Skeletal muscle satellite cell (primary cell): ENCODE results near the gene SFMBT2.

ENCODE experiments used
- H3K27me3 ChIP-seq: 2 replicates; pipeline ENCODE4 v1.7.0; 2013; ENCODE audit warnings: low read length; ENCODE audit not compliant: control insufficient read depth, insufficient read depth
- H3K36me3 ChIP-seq: 2 replicates; pipeline ENCODE4 v1.7.0; 2013; ENCODE audit warnings: mild to moderate bottlenecking, control low read depth, low read length; ENCODE audit not compliant: insufficient read depth
- H3K4me1 ChIP-seq: 2 replicates; pipeline ENCODE4 v1.7.0; 2013; ENCODE audit warnings: low read length; ENCODE audit not compliant: control insufficient read depth, insufficient read depth
- H3K4me2 ChIP-seq: 2 replicates; pipeline ENCODE4 v1.7.0; 2013; ENCODE audit warnings: mild to moderate bottlenecking, low read length
- H3K4me3 ChIP-seq: 2 replicates; pipeline ENCODE4 v1.7.0; 2013; ENCODE audit warnings: low read length
- H3K9ac ChIP-seq: 2 replicates; pipeline ENCODE4 v1.7.0; 2013; ENCODE audit warnings: mild to moderate bottlenecking, low read depth, low read length, moderate library complexity
- H3K9me3 ChIP-seq: replicated peaks from 2 replicates; pipeline ENCODE4 v1.7.0; 2013; ENCODE audit warnings: mild to moderate bottlenecking, control low read depth, low read length

The SFMBT2 gene

DNA sequence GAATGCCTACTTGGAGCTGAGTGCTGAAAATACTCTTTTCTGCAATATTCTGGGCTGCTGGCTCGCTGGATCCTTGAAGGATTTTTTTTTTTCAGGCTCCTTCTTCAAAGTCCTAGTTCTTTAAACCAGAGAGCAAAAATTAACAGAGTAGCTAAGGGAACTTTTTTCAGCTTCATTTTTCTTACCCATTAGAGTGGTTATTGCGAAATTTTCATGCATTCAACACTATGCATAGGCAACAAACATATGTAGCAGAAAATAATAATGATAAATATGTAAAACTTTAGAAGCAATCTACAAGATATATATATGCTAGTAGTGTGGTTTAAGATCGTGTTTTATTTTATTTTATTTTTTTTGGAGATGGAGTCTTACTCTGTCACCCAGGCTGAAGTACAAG, 264.6 kb downstream of the SFMBT2 start:
- no peaks in the 10 kb centered on the region for H3K4me1 ChIP-seq
- H3K36me3 ChIP-seq = no peaks in the 10 kb centered on the region
- H3K4me2 ChIP-seq = no peak overlapping the region
- H3K27me3 ChIP-seq = peaks cover 7% of the 10 kb centered on the region
- no peak overlapping the region for H3K4me3 ChIP-seq
- H3K9me3 ChIP-seq = no peaks in the 10 kb centered on the region
- H3K9ac ChIP-seq = no peak overlapping the region

DNA sequence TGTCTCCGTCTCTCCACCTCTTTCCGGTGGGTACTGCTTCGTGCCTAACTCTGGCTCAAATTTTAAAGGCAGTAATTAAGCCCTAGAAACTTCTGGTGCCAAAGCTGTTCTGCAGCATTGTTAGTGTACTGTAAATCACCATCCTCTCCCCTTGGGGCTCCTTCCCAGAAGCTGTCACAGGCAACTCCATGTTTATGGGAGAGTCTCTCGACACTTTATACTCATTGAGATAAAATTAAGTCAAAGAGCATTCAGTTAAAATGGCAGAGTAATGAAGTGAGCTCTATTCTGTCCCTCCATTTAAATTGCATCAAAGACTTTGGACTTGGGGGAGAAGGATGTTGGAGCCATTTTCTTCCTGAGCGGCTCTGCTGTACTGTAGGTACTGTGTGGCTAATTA, 274.8 kb downstream of the SFMBT2 start:
- Histone ChIP-seq H3K9me3 (no peaks in the 10 kb centered on the region), H3K4me2 (no peak overlapping the region), H3K27me3 (peaks cover 5% of the 10 kb centered on the region), H3K36me3 (no peaks in the 10 kb centered on the region), H3K9ac (no peak overlapping the region), H3K4me1 (no peaks in the 10 kb centered on the region), H3K4me3 (no peak overlapping the region)

DNA sequence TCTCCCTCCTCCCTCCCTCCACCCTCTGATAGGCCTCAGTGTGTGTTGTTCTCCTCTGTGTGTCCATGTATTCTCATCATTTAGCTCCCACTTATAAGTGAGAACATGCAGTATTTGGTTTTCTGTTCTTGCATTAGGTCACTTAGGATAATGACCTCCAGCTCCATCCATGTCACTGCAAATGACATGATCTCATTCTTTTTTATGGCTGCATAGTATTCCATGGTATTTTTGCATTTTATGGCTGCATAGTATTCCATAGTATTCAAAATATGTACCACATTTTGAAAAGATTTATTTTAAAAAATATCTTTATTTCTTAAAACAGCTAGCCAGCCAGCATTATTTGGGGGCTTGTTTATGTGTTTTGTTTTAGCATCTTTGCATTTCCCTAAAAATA, 275.6 kb downstream of the SFMBT2 start:
- Histone ChIP-seq H3K4me2 (no peak overlapping the region), H3K9ac (no peak overlapping the region), H3K27me3 (peaks cover 5% of the 10 kb centered on the region), H3K36me3 (no peaks in the 10 kb centered on the region), H3K4me1 (no peaks in the 10 kb centered on the region), H3K9me3 (no peaks in the 10 kb centered on the region), H3K4me3 (no peak overlapping the region)

DNA sequence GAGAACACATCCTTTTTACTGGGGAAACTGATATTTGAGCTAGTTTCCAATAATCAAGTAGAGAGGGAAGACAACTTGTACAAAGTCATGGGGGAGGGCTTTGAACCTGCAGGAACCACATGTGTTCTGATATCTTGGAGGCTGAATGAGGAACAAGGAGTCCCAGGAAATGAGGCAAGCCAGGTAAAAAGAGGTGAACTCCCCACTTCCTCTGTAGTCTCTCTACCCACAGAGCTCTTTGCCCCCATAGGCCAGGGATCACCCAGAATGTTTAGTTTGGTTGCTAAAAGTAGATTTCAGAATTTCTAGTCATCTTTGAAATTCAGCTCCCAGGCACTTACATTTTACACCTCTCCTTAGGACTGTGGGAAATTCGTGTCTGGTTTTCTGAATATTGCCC, 276.4 kb downstream of the SFMBT2 start:
- no peak overlapping the region for H3K4me3 ChIP-seq

DNA sequence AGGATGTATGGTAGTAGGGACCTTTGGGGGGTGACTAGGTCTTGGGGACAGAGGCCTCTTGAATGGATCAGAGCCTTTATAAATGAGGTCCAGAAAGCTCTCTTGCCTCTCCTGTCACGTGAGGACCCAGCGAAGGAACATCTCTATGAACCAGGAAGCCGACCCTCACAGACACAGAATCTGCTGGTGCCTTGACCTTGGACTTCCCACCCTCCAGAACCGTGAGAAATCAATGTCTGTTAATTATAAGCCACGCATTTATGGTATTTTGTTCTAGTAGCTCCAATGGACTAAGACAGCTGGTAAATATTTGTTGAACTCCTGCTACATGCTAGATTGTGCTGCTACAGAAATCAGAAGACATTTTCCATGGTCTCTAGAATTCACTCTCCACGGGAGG, 276.9 kb downstream of the SFMBT2 start:
- H3K27me3 ChIP-seq = peaks cover 5% of the 10 kb centered on the region
- no peaks in the 10 kb centered on the region for H3K4me1 ChIP-seq
- no peak overlapping the region for H3K4me3 ChIP-seq
- no peak overlapping the region for H3K9ac ChIP-seq
- no peaks in the 10 kb centered on the region for H3K9me3 ChIP-seq
- no peak overlapping the region for H3K4me2 ChIP-seq
- H3K36me3 ChIP-seq = no peaks in the 10 kb centered on the region

More for the DNA sequence above, 276.4 kb downstream of the SFMBT2 start:
- H3K4me2 ChIP-seq = no peak overlapping the region
- H3K4me1 ChIP-seq = no peaks in the 10 kb centered on the region
- H3K9me3 ChIP-seq = no peaks in the 10 kb centered on the region
- H3K27me3 ChIP-seq = peaks cover 5% of the 10 kb centered on the region
- no peak overlapping the region for H3K9ac ChIP-seq
- H3K36me3 ChIP-seq = no peaks in the 10 kb centered on the region

DNA sequence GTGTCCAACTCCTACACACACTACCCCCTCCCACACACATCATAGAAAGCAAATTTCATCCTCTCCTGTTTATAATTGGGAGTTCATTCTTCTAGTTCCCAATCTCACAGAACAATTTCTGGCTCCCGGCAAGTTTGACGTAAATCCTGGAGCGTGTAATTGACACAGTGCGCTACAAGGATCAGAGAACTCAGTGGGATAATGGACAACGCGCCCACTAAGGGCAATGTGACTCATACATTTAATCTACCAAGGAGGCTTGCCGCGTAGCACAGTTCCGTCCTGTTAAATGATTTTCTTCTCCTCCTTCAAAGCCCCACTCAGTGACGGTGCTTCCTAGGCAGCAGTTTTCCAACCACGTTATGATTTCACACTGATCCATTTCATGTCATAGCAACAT, 277.6 kb downstream of the SFMBT2 start:
- H3K4me3 ChIP-seq = no peak overlapping the region
- H3K4me1 ChIP-seq = no peaks in the 10 kb centered on the region
- H3K36me3 ChIP-seq = no peaks in the 10 kb centered on the region
- H3K9ac ChIP-seq = no peak overlapping the region
- H3K4me2 ChIP-seq = no peak overlapping the region
- H3K9me3 ChIP-seq = no peaks in the 10 kb centered on the region
- peaks cover 5% of the 10 kb centered on the region for H3K27me3 ChIP-seq

DNA sequence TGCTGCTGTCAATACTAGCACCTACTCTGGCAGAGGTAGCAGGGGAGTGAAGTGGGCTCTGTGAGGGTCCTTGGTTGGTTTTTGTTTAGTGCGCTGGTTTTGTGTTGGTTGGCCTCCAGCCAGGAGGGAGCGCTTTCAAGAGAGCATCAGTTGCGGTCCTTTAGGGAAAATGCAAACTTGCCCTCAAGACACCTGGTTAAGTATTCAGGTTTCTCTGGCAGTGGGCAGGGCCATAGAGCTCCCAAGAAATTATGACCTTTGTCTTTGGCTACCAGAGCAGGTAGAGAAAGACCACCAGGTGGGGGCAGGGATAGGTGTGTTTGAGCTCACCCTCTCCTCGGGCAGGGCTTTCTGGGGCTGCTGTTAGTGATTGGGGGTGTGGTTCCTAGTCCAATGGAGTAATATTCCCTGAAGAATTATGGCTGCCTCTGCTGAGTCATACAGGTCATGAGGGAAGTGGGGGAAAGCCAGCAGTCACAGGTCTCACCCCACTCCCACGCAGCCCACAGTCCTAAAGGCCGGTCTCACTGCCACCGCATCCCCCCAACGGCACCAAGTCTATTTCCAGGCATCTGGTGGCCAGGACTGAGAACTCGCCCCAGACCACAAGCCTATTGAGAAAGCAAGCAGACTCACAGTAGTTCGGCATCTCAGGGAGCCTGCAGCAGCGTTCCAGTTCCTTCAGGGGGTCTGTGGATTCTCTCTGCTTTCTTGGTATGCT, 280.5 kb downstream of the SFMBT2 start:
- H3K9ac ChIP-seq = no peak overlapping the region
- H3K4me3 ChIP-seq = no peak overlapping the region
- peaks cover 17% of the 10 kb centered on the region for H3K27me3 ChIP-seq

DNA sequence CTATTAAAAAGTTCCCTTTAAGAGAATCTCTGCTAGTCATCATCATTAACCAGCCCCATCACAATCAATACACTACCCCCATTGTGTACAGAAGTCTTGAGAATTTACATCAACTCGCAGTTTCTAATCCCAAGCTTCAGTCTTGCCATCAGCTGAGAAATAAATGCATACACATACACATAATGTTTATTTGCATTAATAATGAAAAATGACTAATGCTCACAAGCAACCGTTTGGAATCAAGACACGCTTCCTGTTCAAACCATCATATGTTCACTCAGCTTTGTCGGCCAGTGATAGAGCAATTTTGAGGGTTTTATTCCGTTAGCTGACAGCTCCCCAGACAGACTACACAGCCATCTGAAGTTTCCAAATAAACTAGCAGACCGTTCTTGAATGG, 287.1 kb downstream of the SFMBT2 start:
- Histone ChIP-seq H3K4me1 (no peaks in the 10 kb centered on the region), H3K4me2 (no peak overlapping the region), H3K27me3 (peaks cover 36% of the 10 kb centered on the region), H3K36me3 (no peaks in the 10 kb centered on the region), H3K9ac (no peak overlapping the region), H3K9me3 (no peaks in the 10 kb centered on the region), H3K4me3 (no peak overlapping the region)

More for the DNA sequence above, 280.5 kb downstream of the SFMBT2 start:
- Histone ChIP-seq H3K36me3 (no peaks in the 10 kb centered on the region), H3K9me3 (no peaks in the 10 kb centered on the region), H3K4me2 (no peak overlapping the region), H3K4me1 (no peaks in the 10 kb centered on the region)

DNA sequence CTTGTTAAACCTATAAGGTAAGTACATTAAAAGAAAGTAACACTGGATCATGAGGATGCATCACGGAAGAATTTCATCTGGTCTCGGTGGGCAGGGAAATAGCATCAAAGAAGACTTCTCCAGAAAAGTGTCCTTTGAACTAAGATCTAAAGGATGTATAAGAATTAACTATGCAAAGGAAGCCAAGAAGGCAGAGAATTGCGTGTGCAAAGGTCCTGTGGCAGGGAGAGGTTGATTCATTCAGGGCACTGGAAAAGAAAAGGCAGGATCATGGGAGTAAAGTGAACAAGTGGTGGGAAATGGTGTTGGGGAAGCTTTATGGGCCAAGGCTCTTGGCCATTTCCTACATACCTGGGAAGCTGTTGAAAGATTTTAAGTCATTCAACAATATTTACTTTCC, 288.3 kb downstream of the SFMBT2 start:
- H3K4me3 ChIP-seq = no peak overlapping the region
- H3K9ac ChIP-seq = no peak overlapping the region
- no peak overlapping the region for H3K4me2 ChIP-seq
- H3K36me3 ChIP-seq = no peaks in the 10 kb centered on the region
- H3K9me3 ChIP-seq = no peaks in the 10 kb centered on the region
- H3K27me3 ChIP-seq = peaks cover 36% of the 10 kb centered on the region
- no peaks in the 10 kb centered on the region for H3K4me1 ChIP-seq

DNA sequence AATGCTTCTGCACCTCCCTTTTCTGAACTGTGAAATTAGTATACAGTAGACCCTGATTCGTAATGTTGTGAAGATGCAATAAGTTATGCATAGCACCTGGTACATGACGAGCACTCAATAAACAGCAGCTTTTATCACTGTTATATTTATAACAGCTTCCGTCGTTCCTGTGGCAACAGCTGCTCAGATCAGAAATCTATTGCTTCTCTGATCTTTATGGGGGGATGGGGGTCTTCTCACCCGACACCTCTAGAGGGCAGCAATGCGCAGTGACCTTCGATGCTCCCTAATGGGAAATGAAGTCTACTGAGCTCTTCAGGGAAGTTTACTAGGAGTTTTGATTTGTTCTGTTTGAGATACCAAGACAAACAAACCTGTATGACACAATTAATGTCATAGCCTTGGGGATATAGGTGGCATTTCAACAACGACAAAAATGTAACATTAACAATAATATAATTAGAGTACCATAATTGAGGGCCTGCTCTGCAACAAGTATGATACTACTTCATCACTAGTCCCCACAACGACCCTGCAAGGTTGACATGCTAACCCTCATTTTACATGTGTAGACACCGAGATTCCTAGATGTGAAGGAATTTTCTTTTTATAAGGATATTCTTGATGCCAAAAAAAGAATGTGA, 289.6 kb downstream of the SFMBT2 start:
- Histone ChIP-seq H3K36me3 (no peaks in the 10 kb centered on the region), H3K4me2 (no peak overlapping the region), H3K9ac (no peak overlapping the region), H3K4me1 (no peaks in the 10 kb centered on the region), H3K9me3 (no peaks in the 10 kb centered on the region), H3K27me3 (peaks cover 36% of the 10 kb centered on the region), H3K4me3 (no peak overlapping the region)

DNA sequence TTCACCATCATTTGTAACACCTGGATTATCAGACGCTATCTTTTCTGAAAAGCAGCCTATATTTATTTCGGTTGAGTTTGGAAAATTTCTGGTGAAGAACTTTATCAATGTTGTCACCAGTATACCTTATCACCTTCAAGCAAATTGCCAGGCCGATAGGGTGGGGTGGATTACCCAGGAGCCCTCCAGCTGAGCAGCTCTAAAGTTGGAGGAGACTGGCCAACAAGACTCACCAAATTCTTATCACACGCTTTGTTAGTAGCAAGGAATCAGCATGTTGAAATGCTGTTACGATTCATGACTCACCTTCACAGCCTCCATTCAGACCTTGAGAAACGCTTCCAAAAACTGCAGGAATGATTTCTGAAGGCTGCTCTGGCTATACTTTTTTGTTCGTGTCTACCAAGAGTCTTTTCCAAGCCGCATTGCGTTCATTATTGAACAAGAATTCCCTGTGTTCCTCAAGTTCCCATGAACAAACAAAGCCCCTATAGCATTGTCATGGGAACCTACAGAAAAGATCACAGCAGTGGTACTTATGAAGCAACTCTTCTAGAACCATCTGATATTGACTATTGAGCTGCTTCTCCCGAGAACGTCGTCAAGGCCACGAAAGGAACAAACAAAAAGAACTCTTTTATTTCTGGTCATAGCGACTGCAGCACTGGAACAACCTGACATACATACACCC, 291.4 kb downstream of the SFMBT2 start:
- Histone ChIP-seq H3K9me3 (no peaks in the 10 kb centered on the region), H3K9ac (no peak overlapping the region), H3K4me2 (no peak overlapping the region)

More for the DNA sequence above, 291.4 kb downstream of the SFMBT2 start:
- Histone ChIP-seq H3K27me3 (peaks cover 22% of the 10 kb centered on the region), H3K4me3 (no peak overlapping the region), H3K36me3 (no peaks in the 10 kb centered on the region), H3K4me1 (no peaks in the 10 kb centered on the region)
